ENCODE data around the gene SPDL1. TPM values are rescaled to one million over a fixed set of nuclear protein-coding genes. Genes with fewer than 3 reads are reported as not detected.
A peak's percentile ranks its signal among the peaks of the same experiment; 100 is the strongest.

The SPDL1 gene
- total RNA-seq, 1 donor, result 10.9 TPM

DNA sequence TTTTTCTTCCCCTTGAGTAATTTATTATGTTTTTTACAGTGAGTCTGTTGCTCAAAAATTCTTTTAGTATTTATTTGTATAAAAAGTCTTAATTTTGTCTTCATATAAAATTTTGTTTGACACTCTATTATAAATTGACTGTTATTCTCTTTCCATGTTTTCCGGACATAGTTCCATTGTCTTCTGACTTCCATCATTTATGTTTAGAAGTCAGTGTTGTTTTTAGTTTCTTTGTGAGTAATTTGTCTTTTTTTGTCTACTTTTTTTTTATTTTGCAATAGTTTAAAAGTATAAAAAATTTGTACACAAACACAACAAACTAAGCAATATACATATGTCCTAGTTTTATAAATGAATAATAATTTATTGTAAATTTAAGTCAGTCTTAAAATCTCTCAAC is 25.7 kb upstream of the SPDL1 start:
- Histone ChIP-seq H3K4me1 (ENCODE audit: insufficient read depth, low read length) (no peaks in the 10 kb centered on the region), H2AFZ (ENCODE audit: low read length) (no peak overlapping the region), H3K9me3 (ENCODE audit: low read depth, low read length) (no peaks in the 10 kb centered on the region), H4K20me1 (ENCODE audit: insufficient read depth, low read length) (no peaks in the 10 kb centered on the region), H3K4me3 (ENCODE audit: insufficient read depth, low read length) (no peak overlapping the region), H3K4me2 (ENCODE audit: insufficient read depth, low read length) (no peak overlapping the region), H3K27me3 (ENCODE audit: insufficient read depth, low read length) (no peaks in the 10 kb centered on the region), H3K36me3 (ENCODE audit: insufficient read depth, low read length) (no peaks in the 10 kb centered on the region), H3K79me2 (ENCODE audit: insufficient read depth, low read length) (no peaks in the 10 kb centered on the region), H3K27ac (ENCODE audit: low read depth, low read length) (no peak overlapping the region)
- DNase-seq (ENCODE audit: insufficient read length, low spot score, missing footprints), result no peak
- no peak for TF ChIP-seq CTCF (IDR thresholded peaks at IDR 0.05; ENCODE audit: extremely low read depth, low read depth, low read length)

- no peaks in the 10 kb centered on the region for H3K27me3 ChIP-seq (ENCODE audit: insufficient read depth, low read length)
- H3K4me1 ChIP-seq (ENCODE audit: insufficient read depth, low read length), result no peaks in the 10 kb centered on the region
- DNase-seq (ENCODE audit: insufficient read length, low spot score, missing footprints), result peak; percentile 19
- no peak overlapping the region for H3K4me3 ChIP-seq (ENCODE audit: insufficient read depth, low read length)
- TF ChIP-seq CTCF (IDR thresholded peaks at IDR 0.05; ENCODE audit: extremely low read depth, low read depth, low read length), result no peak
- no peaks in the 10 kb centered on the region for H3K9me3 ChIP-seq (ENCODE audit: low read depth, low read length)
- no peaks in the 10 kb centered on the region for H3K79me2 ChIP-seq (ENCODE audit: insufficient read depth, low read length)
- H4K20me1 ChIP-seq (ENCODE audit: insufficient read depth, low read length), result no peaks in the 10 kb centered on the region
- no peak overlapping the region for H3K4me2 ChIP-seq (ENCODE audit: insufficient read depth, low read length)
- no peak overlapping the region for H3K27ac ChIP-seq (ENCODE audit: low read depth, low read length)
- no peaks in the 10 kb centered on the region for H3K36me3 ChIP-seq (ENCODE audit: insufficient read depth, low read length)
- no peak overlapping the region for H2AFZ ChIP-seq (ENCODE audit: low read length)
Measured at GRCh38 chr5:169561893-169562292, 21.7 kb upstream of the SPDL1 start.

DNA sequence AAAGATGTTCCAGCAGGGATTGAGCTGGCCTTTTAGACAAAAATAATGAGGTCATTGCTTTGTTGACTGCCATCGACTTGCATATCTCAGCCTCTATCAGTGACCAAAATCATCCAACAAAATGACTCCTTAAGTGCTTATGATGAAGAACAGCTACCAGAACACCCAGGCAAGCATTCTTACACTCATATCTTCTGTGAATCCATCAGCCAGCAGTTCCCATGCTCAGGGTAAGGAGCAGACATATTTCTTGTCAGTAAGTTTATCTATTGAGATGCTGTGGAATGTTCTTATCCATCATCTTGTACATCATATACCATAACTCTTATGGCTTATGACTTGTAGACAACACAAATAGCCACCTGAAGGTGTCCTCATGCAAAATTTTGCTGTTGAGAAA is 20.2 kb upstream of the SPDL1 start:
- H3K9me3 ChIP-seq (ENCODE audit: low read depth, low read length), result no peaks in the 10 kb centered on the region
- no peak overlapping the region for H3K27ac ChIP-seq (ENCODE audit: low read depth, low read length)
- no peak overlapping the region for H3K4me3 ChIP-seq (ENCODE audit: insufficient read depth, low read length)
- H2AFZ ChIP-seq (ENCODE audit: low read length), result no peak overlapping the region
- no peaks in the 10 kb centered on the region for H4K20me1 ChIP-seq (ENCODE audit: insufficient read depth, low read length)
- H3K4me1 ChIP-seq (ENCODE audit: insufficient read depth, low read length), result no peaks in the 10 kb centered on the region
- no peaks in the 10 kb centered on the region for H3K79me2 ChIP-seq (ENCODE audit: insufficient read depth, low read length)
- H3K4me2 ChIP-seq (ENCODE audit: insufficient read depth, low read length), result no peak overlapping the region
- H3K36me3 ChIP-seq (ENCODE audit: insufficient read depth, low read length), result no peaks in the 10 kb centered on the region
- no peak for DNase-seq (ENCODE audit: insufficient read length, low spot score, missing footprints)
- no peaks in the 10 kb centered on the region for H3K27me3 ChIP-seq (ENCODE audit: insufficient read depth, low read length)
- TF ChIP-seq CTCF (IDR thresholded peaks at IDR 0.05; ENCODE audit: extremely low read depth, low read depth, low read length), result no peak

DNA sequence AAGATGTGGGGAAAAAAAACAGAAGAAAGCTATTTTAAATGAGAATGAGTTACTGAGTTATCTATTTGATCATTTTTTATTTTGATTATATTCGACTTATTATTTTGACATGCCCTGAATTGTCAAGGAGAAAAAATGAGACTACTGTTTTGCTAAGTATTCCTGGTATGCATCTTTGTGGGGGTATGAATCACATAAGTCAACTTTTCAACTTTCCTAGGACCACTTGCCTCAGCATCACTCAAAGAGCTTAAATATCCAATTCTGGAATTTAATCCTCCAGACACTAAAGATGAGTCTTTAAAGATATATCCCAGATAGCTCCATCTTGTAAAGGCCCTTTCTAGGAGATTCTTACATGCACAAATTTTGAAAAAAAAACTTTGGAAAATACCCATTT is 17.4 kb upstream of the SPDL1 start:
- H2AFZ ChIP-seq (ENCODE audit: low read length), result no peak overlapping the region
- no peaks in the 10 kb centered on the region for H3K4me1 ChIP-seq (ENCODE audit: insufficient read depth, low read length)
- peak; percentile 10 for DNase-seq (ENCODE audit: insufficient read length, low spot score, missing footprints)
- no peaks in the 10 kb centered on the region for H3K36me3 ChIP-seq (ENCODE audit: insufficient read depth, low read length)
- H3K9me3 ChIP-seq (ENCODE audit: low read depth, low read length), result no peaks in the 10 kb centered on the region
- H3K4me3 ChIP-seq (ENCODE audit: insufficient read depth, low read length), result no peak overlapping the region
- no peak overlapping the region for H3K27ac ChIP-seq (ENCODE audit: low read depth, low read length)
- TF ChIP-seq CTCF (IDR thresholded peaks at IDR 0.05; ENCODE audit: extremely low read depth, low read depth, low read length), result no peak
- no peaks in the 10 kb centered on the region for H4K20me1 ChIP-seq (ENCODE audit: insufficient read depth, low read length)
- H3K4me2 ChIP-seq (ENCODE audit: insufficient read depth, low read length), result no peak overlapping the region
- H3K27me3 ChIP-seq (ENCODE audit: insufficient read depth, low read length), result no peaks in the 10 kb centered on the region
- no peaks in the 10 kb centered on the region for H3K79me2 ChIP-seq (ENCODE audit: insufficient read depth, low read length)

Measured in osteoblast (primary cell).